ENCODE data around the gene TRABD2B. TPM values are rescaled to one million over a fixed set of nuclear protein-coding genes. Genes with fewer than 3 reads are reported as not detected.

Gene TRABD2B
- total and polyA plus RNA-seq, 2 of the 13 experiments (the other 11 are each of a cell fraction or from before 2014, with no cell fraction given): 0.04 TPM; not detected in 1

DNA sequence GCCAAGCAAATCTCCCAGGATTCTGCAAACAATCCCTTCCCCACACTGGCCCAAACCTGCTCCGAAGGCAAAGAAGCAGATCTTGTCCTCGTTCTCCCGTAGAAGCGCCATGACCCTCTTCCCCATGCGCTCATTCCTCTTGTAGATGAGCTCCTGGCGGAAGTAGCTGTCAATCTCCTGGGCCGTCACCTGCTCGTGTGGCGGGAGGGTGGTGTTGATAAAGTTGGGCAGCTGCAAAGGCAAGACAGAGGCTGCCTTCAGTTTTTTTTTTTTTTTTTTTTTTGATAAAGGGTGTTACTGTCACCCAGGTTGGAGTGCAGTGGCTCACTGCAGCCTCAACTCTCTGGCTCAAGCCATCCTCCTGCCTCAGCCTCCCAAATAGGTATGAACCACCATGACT lies 202.7 kb downstream of the TRABD2B start (continued):
- no peak for TF ChIP-seq HES4 (CRISPR knock-in tag; IDR thresholded peaks at IDR 0.05; ENCODE audit: borderline replicate concordance)
- TF ChIP-seq, protein P1, sequence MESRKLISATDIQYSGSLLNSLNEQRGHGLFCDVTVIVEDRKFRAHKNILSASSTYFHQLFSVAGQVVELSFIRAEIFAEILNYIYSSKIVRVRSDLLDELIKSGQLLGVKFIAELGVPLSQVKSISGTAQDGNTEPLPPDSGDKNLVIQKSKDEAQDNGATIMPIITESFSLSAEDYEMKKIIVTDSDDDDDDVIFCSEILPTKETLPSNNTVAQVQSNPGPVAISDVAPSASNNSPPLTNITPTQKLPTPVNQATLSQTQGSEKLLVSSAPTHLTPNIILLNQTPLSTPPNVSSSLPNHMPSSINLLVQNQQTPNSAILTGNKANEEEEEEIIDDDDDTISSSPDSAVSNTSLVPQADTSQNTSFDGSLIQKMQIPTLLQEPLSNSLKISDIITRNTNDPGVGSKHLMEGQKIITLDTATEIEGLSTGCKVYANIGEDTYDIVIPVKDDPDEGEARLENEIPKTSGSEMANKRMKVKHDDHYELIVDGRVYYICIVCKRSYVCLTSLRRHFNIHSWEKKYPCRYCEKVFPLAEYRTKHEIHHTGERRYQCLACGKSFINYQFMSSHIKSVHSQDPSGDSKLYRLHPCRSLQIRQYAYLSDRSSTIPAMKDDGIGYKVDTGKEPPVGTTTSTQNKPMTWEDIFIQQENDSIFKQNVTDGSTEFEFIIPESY (CRISPR knock-in tag; IDR thresholded peaks at IDR 0.05): peak; percentile 11; the same call in 1 of the 2 replicates

DNA sequence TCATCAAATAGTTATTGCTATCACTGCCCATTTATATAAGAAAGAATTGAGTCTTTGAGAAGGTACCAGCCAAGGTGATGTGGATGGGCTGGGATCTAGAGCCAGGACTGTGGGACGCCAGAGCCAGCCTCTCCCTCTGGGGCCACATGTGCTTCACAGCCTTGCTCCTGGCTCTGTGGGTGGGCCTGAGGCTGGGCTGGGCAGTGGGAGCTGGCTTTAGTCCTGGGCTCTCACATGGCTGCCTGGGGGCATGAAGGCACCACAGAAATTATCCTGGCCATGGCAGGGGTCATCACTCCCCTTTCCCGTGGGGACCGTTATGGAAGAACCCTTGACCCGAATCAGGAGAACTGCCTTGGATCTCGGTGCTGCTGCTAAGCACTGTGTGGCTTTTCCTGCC lies 203.1 kb downstream of the TRABD2B start:
- peaks cover 3 to 4% of the 10 kb centered on the region in 2 experiments; a peak in 1 of 5 replicates for H3K27me3 ChIP-seq (ENCODE audit: control insufficient read depth in 1 of 2, insufficient read depth in 2 of 2, low read length in 2 of 2)
- no peaks in the 10 kb centered on the region for H4K20me1 ChIP-seq (ENCODE audit: insufficient read depth, low read length)
- POLR2A ChIA-PET: no interaction called here
- H3K79me2 ChIP-seq (ENCODE audit: insufficient read depth, low read length): no peaks in the 10 kb centered on the region
- ATAC-seq (no peak), FAIRE-seq (no peak), DNase-seq (ENCODE audit: low spot score) (no peak)
- H2AFZ ChIP-seq (ENCODE audit: low read length): no peak overlapping the region
- H3K4me2 ChIP-seq (ENCODE audit: low read depth, low read length): no peak overlapping the region
- BruUV-seq (replicated peaks): no TSS peak
- WGBS (ENCODE audit: low lambda C conversion rate): 60% methylated on average over 1 of the region's 5 CpGs
- no peak overlapping the region for H3K4me3 ChIP-seq (replicated peaks in 1 of 3; ENCODE audit: insufficient read depth in 1 of 3, low read depth in 2 of 3, low read length in 3 of 3)
- H3K9me3 ChIP-seq (ENCODE audit: low read length): no peaks in the 10 kb centered on the region
- H3K27ac ChIP-seq (ENCODE audit: extremely low read length, insufficient read depth, low read length): no peak overlapping the region
- TF ChIP-seq, protein P1 (CRISPR knock-in tag; IDR thresholded peaks at IDR 0.05): no peak
- TF ChIP-seq ZNF382 (CRISPR knock-in tag; IDR thresholded peaks at IDR 0.05; ENCODE audit: borderline replicate concordance) (no peak), FOXO1 (CRISPR knock-in tag; IDR thresholded peaks at IDR 0.05) (no peak), TBX3 (IDR thresholded peaks at IDR 0.05; ENCODE audit: borderline replicate concordance) (no peak), ZFY (CRISPR knock-in tag; IDR thresholded peaks at IDR 0.05) (no peak), ZNF879 (CRISPR knock-in tag; IDR thresholded peaks at IDR 0.05) (no peak)
- TF ChIP-seq, protein P2, sequence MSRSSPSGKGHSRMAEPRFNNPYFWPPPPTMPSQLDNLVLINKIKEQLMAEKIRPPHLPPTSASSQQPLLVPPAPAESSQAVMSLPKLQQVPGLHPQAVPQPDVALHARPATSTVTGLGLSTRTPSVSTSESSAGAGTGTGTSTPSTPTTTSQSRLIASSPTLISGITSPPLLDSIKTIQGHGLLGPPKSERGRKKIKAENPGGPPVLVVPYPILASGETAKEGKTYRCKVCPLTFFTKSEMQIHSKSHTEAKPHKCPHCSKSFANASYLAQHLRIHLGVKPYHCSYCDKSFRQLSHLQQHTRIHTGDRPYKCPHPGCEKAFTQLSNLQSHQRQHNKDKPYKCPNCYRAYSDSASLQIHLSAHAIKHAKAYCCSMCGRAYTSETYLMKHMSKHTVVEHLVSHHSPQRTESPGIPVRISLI (CRISPR knock-in tag; IDR thresholded peaks at IDR 0.05; ENCODE audit: borderline replicate concordance): no peak
- TF ChIP-seq, protein P3, sequence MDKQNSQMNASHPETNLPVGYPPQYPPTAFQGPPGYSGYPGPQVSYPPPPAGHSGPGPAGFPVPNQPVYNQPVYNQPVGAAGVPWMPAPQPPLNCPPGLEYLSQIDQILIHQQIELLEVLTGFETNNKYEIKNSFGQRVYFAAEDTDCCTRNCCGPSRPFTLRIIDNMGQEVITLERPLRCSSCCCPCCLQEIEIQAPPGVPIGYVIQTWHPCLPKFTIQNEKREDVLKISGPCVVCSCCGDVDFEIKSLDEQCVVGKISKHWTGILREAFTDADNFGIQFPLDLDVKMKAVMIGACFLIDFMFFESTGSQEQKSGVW (CRISPR knock-in tag; IDR thresholded peaks at IDR 0.05; ENCODE audit: borderline replicate concordance): no peak
- in situ Hi-C loops (cut with HindIII; ENCODE audit: extremely low pct_ligation_motif_present, low pct_unique_long_range_greater_than_20kb): no loop called here
- H3K9ac ChIP-seq (ENCODE audit: insufficient read depth, low read depth, low read length): no peak overlapping the region
- H3K36me3 ChIP-seq (replicated peaks in 1 of 2; ENCODE audit: control insufficient read depth in 1 of 2, insufficient read depth in 2 of 2, low read length in 2 of 2): no peaks in the 10 kb centered on the region
- peaks cover 10% of the 10 kb centered on the region; the same call in 1 of the 2 replicates for H3K4me1 ChIP-seq (ENCODE audit: insufficient read depth, low read length)
- CTCF ChIA-PET (ENCODE audit: low intra/inter-chr PET ratio, low total read pairs): no interaction called here
- intact Hi-C loops (cut with micrococcal nuclease; ENCODE audit: unreplicated experiment): no loop called here
